GM19328 (cell line): ENCODE results near the gene ACAP3.

ENCODE experiments used
- ATAC-seq: cut with Tn5 transposase; IDR thresholded peaks from one replicate; pipeline ENCODE4 v1.9.1; 2021; ENCODE audit warnings: mild to moderate bottlenecking, moderate library complexity; ENCODE audit not compliant: unreplicated experiment

Gene ACAP3

DNA sequence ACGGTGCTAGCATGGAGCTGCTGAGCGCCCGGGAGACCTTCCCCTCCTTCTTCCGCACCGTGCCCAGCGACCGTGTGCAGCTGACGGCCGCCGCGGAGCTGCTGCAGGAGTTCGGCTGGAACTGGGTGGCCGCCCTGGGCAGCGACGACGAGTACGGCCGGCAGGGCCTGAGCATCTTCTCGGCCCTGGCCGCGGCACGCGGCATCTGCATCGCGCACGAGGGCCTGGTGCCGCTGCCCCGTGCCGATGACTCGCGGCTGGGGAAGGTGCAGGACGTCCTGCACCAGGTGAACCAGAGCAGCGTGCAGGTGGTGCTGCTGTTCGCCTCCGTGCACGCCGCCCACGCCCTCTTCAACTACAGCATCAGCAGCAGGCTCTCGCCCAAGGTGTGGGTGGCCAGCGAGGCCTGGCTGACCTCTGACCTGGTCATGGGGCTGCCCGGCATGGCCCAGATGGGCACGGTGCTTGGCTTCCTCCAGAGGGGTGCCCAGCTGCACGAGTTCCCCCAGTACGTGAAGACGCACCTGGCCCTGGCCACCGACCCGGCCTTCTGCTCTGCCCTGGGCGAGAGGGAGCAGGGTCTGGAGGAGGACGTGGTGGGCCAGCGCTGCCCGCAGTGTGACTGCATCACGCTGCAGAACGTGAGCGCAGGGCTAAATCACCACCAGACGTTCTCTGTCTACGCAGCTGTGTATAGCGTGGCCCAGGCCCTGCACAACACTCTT is 24.5 kb upstream of the ACAP3 start:
- ATAC-seq = no peak

DNA sequence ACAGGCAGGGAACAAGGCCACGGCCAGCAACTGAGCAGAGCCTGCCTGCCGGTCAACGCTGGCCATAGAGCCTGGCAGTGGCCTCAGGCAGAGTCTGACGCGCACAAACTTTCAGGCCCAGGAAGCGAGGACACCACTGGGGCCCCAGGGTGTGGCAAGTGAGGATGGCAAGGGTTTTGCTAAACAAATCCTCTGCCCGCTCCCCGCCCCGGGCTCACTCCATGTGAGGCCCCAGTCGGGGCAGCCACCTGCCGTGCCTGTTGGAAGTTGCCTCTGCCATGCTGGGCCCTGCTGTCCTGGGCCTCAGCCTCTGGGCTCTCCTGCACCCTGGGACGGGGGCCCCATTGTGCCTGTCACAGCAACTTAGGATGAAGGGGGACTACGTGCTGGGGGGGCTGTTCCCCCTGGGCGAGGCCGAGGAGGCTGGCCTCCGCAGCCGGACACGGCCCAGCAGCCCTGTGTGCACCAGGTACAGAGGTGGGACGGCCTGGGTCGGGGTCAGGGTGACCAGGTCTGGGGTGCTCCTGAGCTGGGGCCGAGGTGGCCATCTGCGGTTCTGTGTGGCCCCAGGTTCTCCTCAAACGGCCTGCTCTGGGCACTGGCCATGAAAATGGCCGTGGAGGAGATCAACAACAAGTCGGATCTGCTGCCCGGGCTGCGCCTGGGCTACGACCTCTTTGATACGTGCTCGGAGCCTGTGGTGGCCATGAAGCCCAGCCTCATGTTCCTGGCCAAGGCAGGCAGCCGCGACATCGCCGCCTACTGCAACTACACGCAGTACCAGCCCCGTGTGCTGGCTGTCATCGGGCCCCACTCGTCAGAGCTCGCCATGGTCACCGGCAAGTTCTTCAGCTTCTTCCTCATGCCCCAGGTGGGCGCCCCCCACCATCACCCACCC is 23.6 kb upstream of the ACAP3 start, which contains the start of gene TAS1R3:
TAS1R3 (plus strand) TSS at position 213 of the 898 bp plus-strand sequence; CDS start at position 279, 66 bp downstream.
- no peak for ATAC-seq

DNA sequence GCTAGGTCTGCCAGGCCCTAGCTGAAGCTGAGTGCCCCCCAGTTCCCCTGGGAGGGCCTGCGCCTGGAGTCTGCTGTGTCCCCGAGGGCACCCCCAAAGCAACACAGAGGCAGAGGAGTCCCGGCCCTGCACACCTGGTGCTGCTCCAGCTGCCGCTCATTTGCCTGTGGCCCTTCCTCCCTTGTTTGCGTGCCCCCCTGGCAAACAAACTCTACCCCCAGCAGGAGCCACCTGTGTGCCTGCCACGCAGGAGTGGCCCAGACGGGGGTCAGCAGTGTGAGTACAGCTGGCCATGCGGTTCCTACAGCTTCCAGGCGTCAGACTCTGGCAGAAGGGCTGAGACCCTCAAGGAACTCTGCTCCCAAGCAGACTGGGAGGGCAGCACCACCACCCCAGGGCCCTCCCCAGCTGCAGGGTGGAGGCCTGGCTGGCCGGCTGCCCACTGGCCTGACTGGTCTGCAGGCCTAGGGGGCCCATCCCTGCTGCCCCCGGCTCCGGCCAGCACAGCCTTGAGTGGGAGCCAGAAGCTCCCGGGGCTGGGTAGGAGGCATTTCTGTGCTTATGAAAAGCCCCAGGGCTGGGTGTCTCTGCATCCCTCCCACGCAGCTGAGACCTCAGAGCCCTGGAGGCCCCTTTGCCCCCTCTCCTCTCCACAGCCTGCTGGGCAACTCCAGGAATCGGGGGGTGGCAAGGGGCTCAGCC is 22.8 kb upstream of the ACAP3 start:
- no peak for ATAC-seq

DNA sequence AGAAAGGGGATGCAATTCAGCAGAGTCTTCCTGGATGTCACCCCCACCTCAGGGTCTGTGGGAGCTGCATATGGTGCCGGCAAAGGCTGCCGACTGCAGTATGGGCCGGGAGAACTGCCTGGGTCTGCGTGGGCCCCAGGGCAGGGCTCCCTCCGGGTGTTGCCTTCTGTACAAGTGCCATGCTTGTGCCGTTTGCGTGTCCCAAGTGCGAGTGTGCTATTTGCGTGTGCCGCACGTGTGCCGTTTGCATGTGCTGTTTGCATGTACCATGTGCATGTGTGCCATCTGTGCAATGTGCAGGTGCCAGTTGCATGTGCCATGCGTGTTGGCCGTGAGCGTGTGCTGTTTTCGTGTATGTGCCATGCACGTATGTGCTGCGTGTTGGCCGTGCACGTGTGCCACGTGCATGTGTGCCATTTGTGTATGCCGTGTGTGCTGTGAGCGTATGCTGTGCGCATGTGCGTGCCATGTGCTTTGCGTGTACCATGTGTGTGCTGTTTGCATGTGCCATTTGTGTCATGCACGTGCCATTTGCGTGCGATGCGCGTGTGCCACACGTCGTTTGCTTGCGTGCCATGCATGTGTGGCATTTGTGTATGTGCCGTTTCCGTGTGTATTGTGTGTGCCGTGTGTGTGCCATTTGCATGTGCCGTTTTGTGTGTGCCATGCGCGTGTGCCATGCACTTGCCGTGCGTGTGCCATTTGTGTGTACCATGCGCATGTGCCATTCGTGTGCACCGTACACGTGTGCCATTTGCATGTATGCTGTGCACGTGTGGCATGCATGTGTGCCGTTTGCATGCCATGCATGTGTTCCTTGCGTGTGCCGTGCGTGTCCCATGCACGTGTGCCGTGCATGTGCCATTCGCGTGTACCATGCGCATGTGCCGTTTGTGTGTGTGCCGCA is 21.8 kb upstream of the ACAP3 start:
- no peak for ATAC-seq

DNA sequence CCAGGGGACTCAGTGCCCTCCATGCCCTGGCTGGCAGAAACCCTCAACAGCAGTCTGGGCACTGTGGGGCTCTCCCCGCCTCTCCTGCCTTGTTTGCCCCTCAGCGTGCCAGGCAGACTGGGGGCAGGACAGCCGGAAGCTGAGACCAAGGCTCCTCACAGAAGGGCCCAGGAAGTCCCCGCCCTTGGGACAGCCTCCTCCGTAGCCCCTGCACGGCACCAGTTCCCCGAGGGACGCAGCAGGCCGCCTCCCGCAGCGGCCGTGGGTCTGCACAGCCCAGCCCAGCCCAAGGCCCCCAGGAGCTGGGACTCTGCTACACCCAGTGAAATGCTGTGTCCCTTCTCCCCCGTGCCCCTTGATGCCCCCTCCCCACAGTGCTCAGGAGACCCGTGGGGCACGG is 20.5 kb upstream of the ACAP3 start:
- no peak for ATAC-seq

DNA sequence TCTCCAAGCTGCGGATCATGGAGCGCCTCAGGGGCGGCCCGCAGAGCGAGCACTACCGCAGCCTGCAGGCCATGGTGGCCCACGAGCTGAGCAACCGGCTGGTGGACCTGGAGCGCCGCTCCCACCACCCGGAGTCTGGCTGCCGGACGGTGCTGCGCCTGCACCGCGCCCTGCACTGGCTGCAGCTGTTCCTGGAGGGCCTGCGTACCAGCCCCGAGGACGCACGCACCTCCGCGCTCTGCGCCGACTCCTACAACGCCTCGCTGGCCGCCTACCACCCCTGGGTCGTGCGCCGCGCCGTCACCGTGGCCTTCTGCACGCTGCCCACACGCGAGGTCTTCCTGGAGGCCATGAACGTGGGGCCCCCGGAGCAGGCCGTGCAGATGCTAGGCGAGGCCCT is 19.6 kb upstream of the ACAP3 start:
- ATAC-seq = no peak

DNA sequence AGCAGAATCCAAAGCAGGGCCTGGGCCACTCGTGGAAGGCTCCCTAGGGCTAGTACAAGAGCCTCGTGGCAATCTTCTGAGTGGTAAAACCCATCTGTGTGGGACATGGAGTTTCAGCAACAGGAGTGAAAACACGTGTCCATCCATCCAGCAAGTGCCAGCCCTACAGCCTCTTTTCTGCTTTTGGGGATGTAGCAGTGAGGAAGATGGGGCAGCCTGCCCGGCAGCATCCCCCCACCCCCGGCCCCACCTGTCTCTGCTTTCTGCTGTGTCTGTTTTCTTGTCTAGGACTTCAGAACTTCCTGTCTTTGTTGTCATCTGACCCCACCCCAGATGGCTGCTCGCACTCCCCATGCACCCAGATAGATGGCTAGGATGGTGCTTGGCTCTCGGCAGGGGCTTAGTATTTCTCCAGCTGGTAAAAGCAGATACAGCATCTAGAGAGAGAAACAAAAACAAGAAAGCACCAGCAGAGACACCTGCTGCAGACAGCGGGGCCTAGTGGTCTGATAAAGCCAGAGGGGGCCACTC is 18.4 kb upstream of the ACAP3 start:
- ATAC-seq = no peak

DNA sequence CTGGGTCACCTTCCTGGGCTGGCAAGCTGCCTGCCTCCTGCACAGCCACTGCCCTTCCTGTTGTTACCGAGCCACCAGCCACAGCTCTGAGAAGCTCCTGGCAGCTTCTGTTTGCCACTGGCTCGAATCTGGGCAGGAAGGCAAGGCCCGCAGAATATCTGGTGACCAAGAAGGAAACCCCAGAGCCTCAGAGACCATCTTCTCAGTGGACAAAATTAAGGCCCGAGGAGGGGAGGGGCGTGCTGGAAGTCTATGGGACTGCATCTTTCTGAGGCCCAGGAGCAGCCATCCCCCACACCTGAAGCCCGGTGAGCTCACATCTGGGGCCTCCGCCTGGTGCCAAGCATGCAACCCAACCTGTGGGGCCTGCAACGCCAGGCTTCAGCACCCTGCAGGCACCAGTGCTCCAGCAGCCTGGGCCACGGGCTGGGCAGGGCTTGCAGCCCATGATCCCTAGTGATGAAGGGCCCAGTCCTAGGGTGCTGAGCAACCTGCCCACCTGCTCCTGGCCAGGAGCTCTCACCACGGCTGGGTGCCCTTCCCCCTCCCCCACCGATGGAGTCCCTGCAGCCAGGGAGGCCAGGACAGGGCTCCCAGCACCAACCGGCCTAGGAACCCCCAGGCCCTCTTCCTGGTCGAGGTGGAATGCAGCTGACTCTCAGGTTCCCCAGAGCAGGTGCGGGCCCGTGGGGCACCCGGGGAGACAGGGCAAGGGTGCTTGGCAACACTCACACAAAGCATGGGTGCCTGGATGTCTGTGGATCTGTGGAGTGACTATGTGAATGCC is 17.8 kb upstream of the ACAP3 start:
- ATAC-seq = no peak

DNA sequence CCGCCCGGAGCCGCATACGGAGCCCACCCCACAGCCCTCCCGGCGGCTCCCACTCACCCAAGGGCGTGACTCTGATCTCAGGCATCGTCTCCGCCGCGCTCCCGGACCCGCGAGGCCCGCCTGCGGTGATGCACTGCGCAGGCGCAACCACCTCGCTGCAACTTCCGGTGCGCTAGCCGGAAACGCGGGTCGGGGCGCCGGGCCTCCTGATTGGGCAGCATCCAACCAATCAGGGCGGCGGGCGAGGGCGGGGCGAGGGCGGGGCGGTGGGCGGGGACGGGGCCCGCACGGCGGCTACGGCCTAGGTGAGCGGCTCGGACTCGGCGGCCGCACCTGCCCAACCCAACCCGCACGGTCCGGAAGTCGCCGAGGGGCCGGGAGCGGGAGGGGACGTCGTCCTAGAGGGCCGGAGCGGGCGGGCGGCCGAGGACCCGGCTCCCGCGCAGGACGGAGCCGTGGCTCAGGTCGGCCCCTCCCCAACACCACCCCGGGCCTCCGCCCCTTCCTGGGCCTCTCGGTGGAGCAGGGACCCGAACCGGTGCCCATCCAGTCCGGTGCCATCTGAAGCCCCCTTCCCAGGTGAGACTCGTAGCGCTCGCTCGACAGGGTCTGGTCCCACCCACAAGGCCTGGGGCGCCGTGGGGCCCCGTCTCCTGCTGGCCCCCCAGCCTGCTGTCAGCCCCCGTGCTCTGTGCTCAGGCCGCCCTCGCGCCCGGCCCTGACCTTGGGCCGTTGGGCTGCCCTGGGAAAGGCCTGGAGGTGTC is 17.0 kb upstream of the ACAP3 start, which contains the start of the genes CPTP and INTS11:
CPTP (plus strand) TSS at position 279 of the 764 bp plus-strand sequence. CDS start 2,109 bp downstream, outside the sequence.
INTS11 (minus strand) TSS at position 137 of the 764 bp plus-strand sequence; CDS start at position 85, 52 bp downstream.
- peak; percentile 64 for ATAC-seq

DNA sequence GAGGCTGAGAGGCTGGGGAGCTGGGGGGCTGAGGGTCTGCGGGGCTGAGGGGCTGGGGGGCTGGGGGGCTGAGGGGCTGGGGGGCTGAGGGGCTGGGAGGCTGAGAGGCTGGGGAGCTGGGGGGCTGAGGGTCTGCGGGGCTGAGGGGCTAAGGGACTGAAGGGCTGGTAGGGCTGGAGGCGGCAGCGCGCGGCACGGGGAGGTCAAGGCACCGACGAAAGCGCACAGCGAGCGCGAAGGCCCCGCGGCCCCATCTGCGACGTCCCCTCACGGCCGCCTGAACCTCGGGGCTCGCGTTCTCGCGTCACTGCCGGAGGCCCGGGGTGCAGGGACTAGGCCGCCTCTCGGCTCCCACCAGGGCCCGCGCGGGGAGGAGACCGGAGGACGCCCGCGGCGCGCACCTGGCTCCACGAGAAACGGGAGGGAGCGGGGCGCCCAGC is 16.4 kb upstream of the ACAP3 start:
- ATAC-seq = peak; percentile 15

DNA sequence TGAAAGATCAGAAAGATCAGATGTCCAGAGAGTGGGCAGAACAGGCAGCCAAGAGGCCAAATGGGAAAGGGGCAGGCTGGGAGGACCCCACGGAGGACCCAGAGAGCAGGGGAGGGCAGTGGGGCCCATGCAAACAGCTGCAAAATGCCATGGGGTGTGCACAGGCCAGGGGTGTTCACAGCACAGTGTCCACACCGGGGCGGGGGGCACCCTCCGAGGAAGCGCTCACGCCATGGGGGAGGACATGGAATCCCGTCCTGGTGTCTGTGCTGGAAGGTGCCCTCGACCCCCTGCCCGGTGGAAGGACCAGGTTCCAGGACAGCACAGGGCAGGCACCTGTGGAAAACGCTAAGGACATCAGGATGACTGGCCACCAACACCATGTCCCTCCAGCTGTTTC is 15.2 kb upstream of the ACAP3 start:
- ATAC-seq = no peak

DNA sequence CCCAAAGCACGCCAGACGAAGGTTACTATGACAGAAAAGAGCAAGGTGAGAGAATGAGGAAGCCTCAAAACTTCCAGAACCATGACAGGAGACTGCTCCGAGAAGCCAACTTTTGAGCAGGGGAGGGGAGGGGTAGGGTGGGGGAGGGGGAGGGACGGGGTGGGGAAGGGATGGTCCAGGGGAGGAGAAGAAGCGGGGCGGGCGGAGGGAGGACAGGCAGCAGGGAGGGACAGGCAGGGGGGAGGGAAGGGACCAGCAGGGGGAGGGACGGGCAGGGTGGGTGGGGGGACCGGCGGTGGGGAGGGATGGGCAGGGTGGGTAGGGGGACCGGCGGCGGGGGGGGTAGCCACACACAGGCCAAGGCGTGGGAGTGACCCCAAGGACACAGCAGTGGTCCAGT is 14.7 kb upstream of the ACAP3 start:
- ATAC-seq = no peak

DNA sequence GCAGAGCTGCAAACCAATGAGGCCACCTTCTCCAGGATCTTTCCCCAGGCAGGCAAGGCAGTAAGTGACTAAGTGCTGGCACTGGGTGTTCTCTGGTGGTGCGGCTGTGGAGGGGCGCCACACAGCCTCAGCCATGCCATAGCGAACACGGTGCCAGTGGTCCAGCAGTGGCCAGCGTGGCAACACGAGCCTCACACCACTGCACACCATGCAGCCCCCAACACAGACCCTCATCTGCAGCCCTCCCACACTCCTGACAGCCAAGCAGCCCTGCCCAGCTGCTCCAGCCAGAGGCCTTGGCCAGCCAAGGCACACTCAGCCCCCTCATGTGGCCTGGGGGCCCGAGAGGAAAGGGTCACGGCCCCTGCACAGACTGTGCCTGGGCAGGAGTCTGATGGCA is 13.7 kb upstream of the ACAP3 start:
- no peak for ATAC-seq

DNA sequence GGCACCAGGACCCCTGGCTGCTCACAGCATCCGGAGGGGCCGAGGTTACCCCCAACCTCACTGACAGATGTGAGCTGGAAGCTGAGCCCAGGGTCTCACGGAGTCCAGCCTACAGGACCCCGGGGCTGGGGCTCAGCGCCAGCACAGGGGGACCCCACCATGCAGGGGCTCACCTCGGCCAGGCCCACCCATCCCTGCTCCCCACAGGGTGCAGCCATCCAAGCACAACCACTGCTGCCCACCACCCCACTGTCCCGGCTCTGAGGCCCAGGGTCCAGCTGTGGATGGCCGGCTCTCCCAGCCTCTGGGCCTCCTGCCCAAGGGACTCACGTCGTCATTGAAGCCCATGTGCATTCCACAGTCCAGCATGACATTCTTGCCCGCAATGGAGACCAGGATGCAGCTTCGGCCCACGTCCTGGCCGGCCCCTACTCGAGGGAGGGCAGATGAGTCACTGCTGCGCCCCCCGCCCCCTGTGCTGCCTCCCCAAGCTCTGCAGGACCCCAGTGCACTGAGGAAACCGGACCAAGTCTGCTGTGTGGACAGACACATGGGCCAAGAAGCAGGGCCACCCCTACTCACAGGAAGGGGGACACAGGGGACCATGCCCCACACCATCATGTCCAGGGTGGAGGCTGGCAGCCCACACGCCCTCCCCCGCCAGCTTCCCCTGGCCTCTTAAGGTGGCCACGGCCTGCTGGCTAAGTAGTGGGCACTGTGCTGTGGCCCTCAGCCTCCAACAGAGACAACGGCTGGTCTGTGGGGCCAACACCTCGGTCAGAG is 13.1 kb upstream of the ACAP3 start:
- ATAC-seq = no peak

DNA sequence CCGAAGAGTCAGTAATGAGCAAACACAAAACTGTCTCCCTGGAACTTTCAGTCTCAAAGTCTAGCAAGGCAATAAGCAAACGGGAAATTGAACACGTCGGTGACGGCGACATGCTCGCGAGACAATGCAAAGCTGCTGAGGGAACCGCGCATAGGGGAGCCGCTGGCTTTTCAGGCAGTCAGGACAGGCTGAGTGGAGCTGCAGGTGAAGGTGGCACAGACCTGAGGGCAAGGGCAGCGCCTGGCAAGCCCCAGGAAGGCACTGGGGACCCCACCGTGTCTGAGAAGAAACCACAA is 11.9 kb upstream of the ACAP3 start:
- ATAC-seq = no peak

DNA sequence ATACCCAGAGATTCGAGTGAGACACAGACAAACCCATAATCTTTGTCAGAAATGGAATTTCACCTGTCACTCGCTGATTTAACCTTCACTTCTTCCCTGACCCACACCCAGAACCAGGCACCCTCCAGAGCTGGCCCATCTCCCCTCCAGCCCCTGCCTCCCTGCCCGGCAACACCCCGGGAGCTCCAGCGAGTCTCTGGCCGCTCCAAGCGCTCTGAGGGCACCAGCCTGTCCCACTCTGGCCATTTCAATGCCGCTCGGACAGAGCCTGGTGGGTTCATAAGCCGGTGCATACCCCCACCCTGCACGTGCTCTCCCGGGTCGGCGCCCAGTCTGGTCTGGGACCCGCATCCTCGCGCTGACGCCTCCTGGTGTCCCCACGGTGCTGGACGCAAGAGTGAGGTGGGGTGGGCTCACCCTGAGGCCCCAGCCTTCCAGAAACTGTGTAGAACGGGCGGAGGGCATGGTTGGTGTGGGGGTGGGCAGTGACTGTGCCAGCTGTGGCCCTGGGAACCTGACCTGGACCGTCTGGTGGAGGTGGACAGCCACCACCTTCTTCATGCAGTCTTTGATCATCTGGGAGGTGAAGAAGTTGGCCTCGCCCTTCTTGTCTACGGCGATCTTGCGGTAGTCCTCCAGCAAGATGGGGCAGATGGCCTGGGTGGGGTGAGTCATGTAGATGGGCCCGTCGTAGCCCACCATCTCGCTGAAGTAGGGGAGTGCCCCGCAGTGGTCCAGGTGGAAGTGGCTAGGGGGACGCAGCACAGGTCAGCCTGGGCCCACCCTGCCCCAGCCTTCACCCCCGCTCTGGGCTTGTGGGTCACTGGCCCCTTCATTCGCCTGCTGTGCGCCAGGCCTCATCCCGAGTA is 11.3 kb upstream of the ACAP3 start:
- ATAC-seq = no peak

DNA sequence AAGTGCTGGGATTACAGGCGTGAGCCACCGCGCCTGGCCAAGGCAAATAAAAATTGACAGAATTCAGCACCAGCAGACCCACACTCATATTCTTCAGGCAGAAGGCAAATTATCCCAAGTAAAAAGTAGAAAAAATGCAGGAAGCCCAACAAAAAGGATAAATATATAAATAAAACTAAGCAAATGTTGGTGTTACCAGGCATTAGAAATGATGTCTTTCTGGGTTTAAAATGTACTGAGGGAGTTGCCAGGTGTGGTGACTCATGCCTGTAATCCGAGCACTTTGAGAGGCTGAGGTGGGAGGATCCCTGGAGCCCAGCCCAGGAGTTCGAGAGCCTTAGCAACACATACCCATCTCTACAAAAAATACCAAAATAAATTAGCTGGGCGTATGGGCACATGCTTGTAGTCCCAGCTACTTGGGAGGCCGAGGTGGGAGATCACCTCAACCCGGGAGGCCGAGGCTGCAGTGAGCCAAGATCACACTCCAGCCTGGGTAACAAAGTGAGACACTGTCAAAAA is 10.5 kb upstream of the ACAP3 start:
- no peak for ATAC-seq
